ENCODE results near the gene CENPF. TPM values are rescaled to one million over a fixed set of nuclear protein-coding genes. Genes with fewer than 3 reads are reported as not detected.

Gene CENPF
- total RNA-seq, 1 experiment from 2014 or later, result 113 TPM

DNA sequence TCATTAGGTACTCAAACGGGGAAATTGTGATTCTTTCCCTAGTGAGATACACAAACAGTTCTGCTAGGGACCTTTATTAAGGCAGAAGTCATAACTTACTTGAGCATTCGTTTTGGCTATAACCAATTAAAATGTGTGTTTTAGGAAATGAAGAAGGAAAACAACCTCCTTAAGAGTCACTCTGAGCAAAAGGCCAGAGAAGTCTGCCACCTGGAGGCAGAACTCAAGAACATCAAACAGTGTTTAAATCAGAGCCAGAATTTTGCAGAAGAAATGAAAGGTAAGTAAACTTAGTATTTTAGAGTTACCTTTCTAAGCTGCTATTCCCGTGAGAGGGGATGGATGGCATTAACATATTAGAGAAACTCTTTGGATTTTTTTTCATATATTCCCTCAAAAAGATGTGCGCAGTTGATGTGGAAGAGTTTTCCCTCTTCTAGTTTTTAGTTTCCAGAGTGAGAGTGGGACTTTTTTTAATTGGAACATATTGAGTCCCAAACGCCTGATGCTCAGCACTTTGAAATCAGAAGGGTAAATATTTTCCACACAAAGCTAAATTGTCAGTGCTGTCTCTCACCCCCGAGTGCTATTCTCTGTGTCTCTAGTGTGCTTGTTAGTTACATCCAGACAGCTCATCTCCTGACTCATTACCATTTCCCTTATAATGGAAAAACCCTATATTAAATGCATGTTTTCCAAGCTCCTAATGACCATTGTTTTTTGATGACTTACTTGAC, 34.9 kb downstream of the CENPF start:
- no peak overlapping the region for H3K27ac Mint-ChIP-seq

More for the DNA sequence above, 34.9 kb downstream of the CENPF start:
- Histone ChIP-seq H4K20me1 (ENCODE audit: control insufficient read depth, insufficient read depth, insufficient read length) (no peaks in the 10 kb centered on the region), H3K27ac (ENCODE audit: insufficient read length, low read depth, low read length) (no peak overlapping the region), H2AFZ (ENCODE audit: low read length) (no peak overlapping the region), H2BK20ac (ENCODE audit: low read depth, low read length, poor library complexity, severe bottlenecking) (no peak overlapping the region), H2BK12ac (ENCODE audit: insufficient read length, low read depth, low read length) (no peak overlapping the region), H3K4ac (ENCODE audit: low read depth, low read length) (no peak overlapping the region), H3K23me2 (ENCODE audit: insufficient read length, low read depth, low read length, poor library complexity, severe bottlenecking) (no peaks in the 10 kb centered on the region), H3K4me2 (ENCODE audit: insufficient read depth, insufficient read length, low read length) (no peak overlapping the region), H3K79me1 (ENCODE audit: insufficient read depth, low read depth, low read length, poor library complexity, severe bottlenecking) (no peaks in the 10 kb centered on the region), H3T11ph (ENCODE audit: low read length) (no peak overlapping the region), H3K23ac (ENCODE audit: insufficient read length, low read depth, low read length) (no peak overlapping the region), H2BK15ac (ENCODE audit: low read depth, low read length) (no peak overlapping the region), H3K56ac (ENCODE audit: insufficient read length, low read depth, low read length) (no peak overlapping the region), H4K8ac (replicated peaks; ENCODE audit: insufficient read length, low read depth, low read length) (no peak overlapping the region), H3K27me3 (ENCODE audit: insufficient read depth, low read length) (no peaks in the 10 kb centered on the region), H2BK120ac (ENCODE audit: low read depth, low read length, poor library complexity, severe bottlenecking) (no peak overlapping the region), H4K91ac (ENCODE audit: insufficient read length, low read depth, low read length) (no peak overlapping the region), H4K5ac (ENCODE audit: insufficient read length, low read depth, low read length) (no peak overlapping the region), H2BK5ac (ENCODE audit: insufficient read length, low read length) (no peak overlapping the region), H3K14ac (ENCODE audit: insufficient read depth, low read length) (no peak overlapping the region), H3K9me3 (ENCODE audit: control insufficient read depth, low read depth, low read length) (no peaks in the 10 kb centered on the region), H3K79me2 (ENCODE audit: insufficient read depth, low read length) (no peaks in the 10 kb centered on the region), H3K18ac (ENCODE audit: insufficient read length, low read depth, low read length) (no peak overlapping the region), H3K4me1 (ENCODE audit: insufficient read depth, low read length) (no peaks in the 10 kb centered on the region), H3K9ac (ENCODE audit: extremely low read depth, insufficient read length, low read length) (no peak overlapping the region), H2AK5ac (ENCODE audit: insufficient read length, low read length) (no peak overlapping the region)
- Mint-ChIP-seq H3K36me3 (ENCODE audit: insufficient read depth in 1 of 3, low read depth in 3 of 3) (peaks cover 25 to 34% (median 27%) of the 10 kb centered on the region in 3 experiments; a peak in 6 of 7 replicates), H3K27me3 (ENCODE audit: low read depth) (no peaks in the 10 kb centered on the region), H3K4me3 (no peak overlapping the region), H3K9me3 (no peaks in the 10 kb centered on the region), H3K4me1 (0 out of 4 replicates have a peak, but pooled peaks cover 0 to 3% of the 10 kb centered on the region in 2 experiments)
- WGBS (ENCODE audit: extremely low coverage, insufficient read length, low lambda C conversion rate), result no CpG with 5 or more reads among the region's 6 CpGs
- peak; percentile 83 for TF ChIP-seq CTCF (conservative IDR thresholded peaks at IDR 0.05)
- DNase-seq, result no peak

Measured in H9 (cell line).